ENCODE measurements around the gene C18orf63. TPM values are rescaled to one million over a fixed set of nuclear protein-coding genes. Genes with fewer than 3 reads are reported as not detected.

The C18orf63 gene
- total RNA-seq (not detected), polyA plus RNA-seq (ENCODE audit: insufficient read depth in 1 of 8, insufficient read length in 8 of 8, low replicate concordance in 1 of 8) (not detected)
- long read RNA-seq, donor 1: 0 reads
- long read RNA-seq, donor 2: 0 reads
- long read RNA-seq, donor 3: 0 reads
- long read RNA-seq, donor 4: 0 reads
- long read RNA-seq, donor 5: 0 reads
- long read RNA-seq, donor 6: 0 reads
- long read RNA-seq, donor 7: 0 reads
- long read RNA-seq, donor 8: 0 reads
- long read RNA-seq, donor 9: 0 reads
- long read RNA-seq, donor 10: 0 reads
- long read RNA-seq, donor 11: 0 reads

DNA sequence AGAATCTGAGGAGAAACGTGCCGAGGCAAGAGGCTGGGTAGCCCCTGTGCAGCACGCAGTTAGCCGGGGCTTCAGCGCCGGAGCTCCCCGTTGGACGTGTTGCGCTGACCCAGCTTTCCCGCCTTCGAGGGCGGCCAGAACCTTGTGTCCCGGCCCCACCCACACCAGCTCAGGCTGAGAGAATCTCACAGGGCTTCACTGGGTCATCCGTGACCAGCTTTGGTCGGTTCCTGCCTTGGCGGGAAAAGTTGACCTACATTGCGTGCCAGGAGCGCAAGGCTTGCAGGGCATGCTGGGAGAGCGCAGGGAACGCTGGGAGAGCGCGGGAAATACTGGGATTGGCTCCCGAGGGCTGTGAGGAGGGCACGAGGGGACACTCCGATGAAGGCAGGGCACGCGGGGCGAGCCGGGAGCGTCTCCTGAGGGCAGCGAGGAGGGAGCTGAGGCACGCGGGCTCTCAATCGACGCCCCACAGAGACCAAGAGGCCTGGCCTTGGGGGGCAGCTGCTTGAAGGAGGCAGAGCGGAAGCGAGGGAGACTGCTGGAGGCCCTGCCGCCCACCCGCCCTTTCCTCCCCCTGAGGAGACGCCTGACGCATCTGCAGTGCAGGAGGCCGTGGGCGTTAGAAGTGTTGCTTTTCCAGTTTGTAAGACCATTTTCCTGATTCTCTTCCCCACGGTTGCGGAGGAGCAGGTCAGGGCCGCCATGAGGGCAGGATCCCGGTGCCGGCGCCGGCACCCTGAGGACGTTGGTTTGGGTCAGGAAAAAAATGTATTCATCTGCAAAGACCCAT is at the start of gene C18orf63:
Gene C18orf63, plus strand, starts transcription at position 376 of the 793 bp plus-strand sequence. CDS start 2,027 bp downstream, outside the sequence.
- no peak for DNase-seq
- Histone ChIP-seq H3K36me3 (ENCODE audit: control insufficient read depth, insufficient read depth, low read length) (no peaks in the 10 kb centered on the region), H3K9me3 (replicated peaks; ENCODE audit: control insufficient read depth, low read depth, low read length) (no peaks in the 10 kb centered on the region), H3K4me3 (ENCODE audit: low read length) (no peak within 1 kb of the TSS), H3K27ac (ENCODE audit: low read length) (no peak within 1 kb of the TSS), H3K4me1 (ENCODE audit: control insufficient read depth, insufficient read depth, low read length) (no peaks in the 10 kb centered on the region), H3K27me3 (ENCODE audit: control insufficient read depth, insufficient read depth, low read length) (peaks cover 2% of the 10 kb centered on the region)
- WGBS (ENCODE audit: insufficient coverage): 93% methylated on average over 51 of the region's 51 CpGs

DNA sequence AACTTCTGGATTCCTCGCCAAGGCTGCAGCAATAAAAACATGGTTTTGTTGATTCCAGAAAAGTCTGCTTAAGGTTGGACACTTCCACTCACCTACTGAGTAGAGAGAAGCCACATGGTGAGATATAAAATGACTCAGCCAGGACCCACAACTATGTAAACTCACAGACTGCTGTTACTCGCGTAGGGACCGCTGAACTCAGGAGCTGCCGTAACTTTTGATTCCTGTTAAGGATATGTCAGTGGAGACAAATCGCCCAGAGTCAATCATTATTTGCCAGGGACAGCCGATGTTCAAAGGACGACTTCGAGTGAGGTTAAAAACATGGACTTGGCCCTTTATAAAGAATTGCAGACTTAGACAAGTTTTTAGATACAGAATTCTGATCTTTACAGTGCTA is 49.5 kb upstream of the C18orf63 start:
- Histone ChIP-seq H3K4me1 (ENCODE audit: control insufficient read depth, insufficient read depth, low read length) (no peaks in the 10 kb centered on the region), H3K36me3 (ENCODE audit: control insufficient read depth, insufficient read depth, low read length) (peaks cover 5% of the 10 kb centered on the region), H3K27me3 (ENCODE audit: control insufficient read depth, insufficient read depth, low read length) (no peaks in the 10 kb centered on the region), H3K27ac (ENCODE audit: low read length) (no peak overlapping the region), H3K9me3 (replicated peaks; ENCODE audit: control insufficient read depth, low read depth, low read length) (no peaks in the 10 kb centered on the region), H3K4me3 (ENCODE audit: low read length) (no peak overlapping the region)
- whole genome bisulfite sequencing (ENCODE audit: insufficient coverage): 75% methylated on average over 6 of the region's 9 CpGs
- DNase-seq: no peak

DNA sequence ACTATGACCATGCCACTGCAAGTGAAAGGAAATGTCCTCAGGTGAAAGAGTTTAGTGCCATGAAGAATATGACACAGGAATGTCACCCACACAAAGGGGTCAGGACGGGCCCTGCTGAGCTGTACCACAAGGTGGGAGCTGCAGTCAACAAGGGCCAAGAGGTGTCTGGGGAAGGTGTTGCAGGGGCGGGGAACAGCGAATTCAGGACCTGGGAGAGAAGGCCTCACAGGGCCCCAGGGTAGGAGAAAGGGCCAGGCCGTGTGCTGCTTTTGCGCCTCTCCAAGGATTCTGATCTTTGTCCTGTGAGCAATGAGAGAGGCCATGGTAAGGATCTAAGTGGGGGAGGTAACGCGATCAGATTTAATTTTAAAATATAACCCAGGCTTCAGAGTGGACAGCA is 47.5 kb upstream of the C18orf63 start:
- no peaks in the 10 kb centered on the region for H3K9me3 ChIP-seq (replicated peaks; ENCODE audit: control insufficient read depth, low read depth, low read length)
- H3K4me1 ChIP-seq (ENCODE audit: control insufficient read depth, insufficient read depth, low read length): no peaks in the 10 kb centered on the region
- H3K27me3 ChIP-seq (ENCODE audit: control insufficient read depth, insufficient read depth, low read length): no peaks in the 10 kb centered on the region
- H3K27ac ChIP-seq (ENCODE audit: low read length): no peak overlapping the region
- no peaks in the 10 kb centered on the region for H3K36me3 ChIP-seq (ENCODE audit: control insufficient read depth, insufficient read depth, low read length)
- no peak for DNase-seq
- 93% methylated on average over 4 of the region's 7 CpGs for WGBS (ENCODE audit: insufficient coverage)
- no peak overlapping the region for H3K4me3 ChIP-seq (ENCODE audit: low read length)

DNA sequence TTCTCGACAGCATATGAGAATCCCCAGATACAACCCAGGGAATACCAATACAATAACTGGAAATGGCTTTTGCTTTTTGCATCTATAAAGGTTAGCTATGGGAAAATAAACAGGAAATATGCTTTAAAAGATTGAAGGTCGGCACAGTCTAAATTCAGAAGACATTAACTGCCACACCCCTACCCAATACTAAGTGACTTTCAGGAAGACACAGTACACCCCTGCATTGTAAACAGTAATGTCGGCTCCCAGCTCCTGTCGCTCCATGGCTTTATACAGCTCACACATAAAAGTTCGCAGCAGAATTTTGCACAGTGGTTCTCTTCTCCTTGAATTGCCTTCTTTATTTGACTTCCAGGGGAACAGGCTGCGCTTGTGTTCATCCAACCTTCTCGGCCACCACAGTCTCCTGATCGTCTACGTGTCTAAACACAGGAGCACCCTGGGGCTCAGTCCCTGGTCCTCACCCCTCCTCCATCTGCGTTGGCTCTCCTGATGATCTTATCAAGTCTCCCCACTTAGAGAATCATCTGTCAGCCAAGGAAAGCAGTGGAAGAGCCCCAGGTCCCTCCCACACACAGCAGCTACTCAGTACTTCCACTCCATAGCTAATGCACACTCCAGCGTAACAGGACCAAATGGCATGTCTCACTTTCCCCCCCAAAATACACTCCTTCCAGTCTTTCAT is 46.6 kb upstream of the C18orf63 start:
- Histone ChIP-seq H3K36me3 (ENCODE audit: control insufficient read depth, insufficient read depth, low read length) (no peaks in the 10 kb centered on the region), H3K27ac (ENCODE audit: low read length) (no peak overlapping the region), H3K4me3 (ENCODE audit: low read length) (no peak overlapping the region), H3K27me3 (ENCODE audit: control insufficient read depth, insufficient read depth, low read length) (no peaks in the 10 kb centered on the region), H3K9me3 (replicated peaks; ENCODE audit: control insufficient read depth, low read depth, low read length) (no peaks in the 10 kb centered on the region), H3K4me1 (ENCODE audit: control insufficient read depth, insufficient read depth, low read length) (no peaks in the 10 kb centered on the region)
- DNase-seq: no peak
- 77% methylated on average over 10 of the region's 11 CpGs for WGBS (ENCODE audit: insufficient coverage)

DNA sequence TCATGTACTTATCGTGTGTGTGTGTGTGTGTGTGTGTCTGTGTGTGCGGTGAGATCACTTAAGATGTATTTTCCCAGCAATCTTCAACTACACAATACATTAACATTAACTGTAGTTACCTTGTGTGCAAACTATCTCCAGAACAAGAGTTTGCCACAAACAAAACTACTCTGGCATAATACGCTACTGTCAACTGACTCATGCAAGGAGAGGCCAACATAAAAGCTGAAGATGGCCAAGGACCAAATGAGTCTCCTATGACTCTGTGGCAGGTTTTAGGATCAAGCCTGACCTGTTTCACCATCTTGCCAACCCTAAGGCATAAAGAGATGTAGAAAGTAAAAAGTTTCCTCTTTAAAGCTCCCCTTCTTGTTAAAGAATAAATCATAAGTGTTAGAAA is 44.0 kb upstream of the C18orf63 start:
- no peak for DNase-seq
- no peaks in the 10 kb centered on the region for H3K27me3 ChIP-seq (ENCODE audit: control insufficient read depth, insufficient read depth, low read length)
- no peaks in the 10 kb centered on the region for H3K9me3 ChIP-seq (replicated peaks; ENCODE audit: control insufficient read depth, low read depth, low read length)
- WGBS (ENCODE audit: insufficient coverage): 100% methylated on average over 1 of the region's 3 CpGs
- H3K27ac ChIP-seq (ENCODE audit: low read length): no peak overlapping the region
- H3K36me3 ChIP-seq (ENCODE audit: control insufficient read depth, insufficient read depth, low read length): no peaks in the 10 kb centered on the region
- no peaks in the 10 kb centered on the region for H3K4me1 ChIP-seq (ENCODE audit: control insufficient read depth, insufficient read depth, low read length)
- no peak overlapping the region for H3K4me3 ChIP-seq (ENCODE audit: low read length)

DNA sequence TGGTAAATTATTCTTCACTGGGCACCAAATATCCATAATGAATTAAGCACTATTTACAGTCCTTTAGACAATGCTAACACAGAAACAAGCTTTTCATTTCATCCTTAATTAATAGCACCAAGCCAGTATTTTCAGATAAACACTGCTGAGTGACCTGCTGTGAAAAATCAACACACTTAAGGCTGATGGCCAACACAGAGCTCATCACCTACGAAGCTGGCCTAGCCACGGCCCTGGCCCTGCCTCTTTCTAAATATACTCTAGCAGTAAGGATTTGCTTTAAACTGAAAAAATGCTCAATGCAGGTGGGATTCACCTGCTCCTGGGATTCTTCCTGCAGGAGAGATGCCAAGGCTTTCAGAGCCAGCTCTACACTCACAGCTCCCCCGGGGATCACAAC is 42.2 kb upstream of the C18orf63 start:
- Histone ChIP-seq H3K9me3 (replicated peaks; ENCODE audit: control insufficient read depth, low read depth, low read length) (no peaks in the 10 kb centered on the region), H3K27ac (ENCODE audit: low read length) (no peak overlapping the region), H3K36me3 (ENCODE audit: control insufficient read depth, insufficient read depth, low read length) (no peaks in the 10 kb centered on the region), H3K4me1 (ENCODE audit: control insufficient read depth, insufficient read depth, low read length) (peaks cover 4% of the 10 kb centered on the region), H3K4me3 (ENCODE audit: low read length) (no peak overlapping the region), H3K27me3 (ENCODE audit: control insufficient read depth, insufficient read depth, low read length) (no peaks in the 10 kb centered on the region)
- no peak for DNase-seq
- WGBS (ENCODE audit: insufficient coverage): 69% methylated on average over 3 of the region's 3 CpGs

DNA sequence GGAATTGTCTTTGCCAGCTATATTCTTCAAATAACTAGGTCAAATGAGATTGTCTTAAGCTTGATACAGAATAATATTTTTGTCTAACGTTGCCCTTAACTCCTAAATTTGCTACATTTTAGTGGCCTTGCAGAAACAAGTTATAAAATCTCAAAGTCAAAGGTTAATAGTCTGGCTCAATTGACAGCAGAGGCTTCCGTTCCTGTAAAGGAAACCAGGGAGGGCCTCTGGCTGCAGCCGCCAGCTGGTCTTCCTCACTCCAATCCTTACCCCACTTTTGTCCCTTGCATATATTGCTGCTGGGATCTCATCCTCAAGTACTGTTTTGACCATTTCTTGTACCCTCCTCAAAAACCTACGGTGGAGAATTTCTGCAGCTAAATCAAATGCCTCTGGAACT is 40.9 kb upstream of the C18orf63 start:
- Histone ChIP-seq H3K9me3 (replicated peaks; ENCODE audit: control insufficient read depth, low read depth, low read length) (no peaks in the 10 kb centered on the region), H3K27ac (ENCODE audit: low read length) (no peak overlapping the region), H3K27me3 (ENCODE audit: control insufficient read depth, insufficient read depth, low read length) (no peaks in the 10 kb centered on the region), H3K4me1 (ENCODE audit: control insufficient read depth, insufficient read depth, low read length) (peaks cover 4% of the 10 kb centered on the region), H3K36me3 (ENCODE audit: control insufficient read depth, insufficient read depth, low read length) (no peaks in the 10 kb centered on the region), H3K4me3 (ENCODE audit: low read length) (no peak overlapping the region)
- WGBS (ENCODE audit: insufficient coverage): 70% methylated on average over 2 of the region's 4 CpGs
- DNase-seq: no peak

DNA sequence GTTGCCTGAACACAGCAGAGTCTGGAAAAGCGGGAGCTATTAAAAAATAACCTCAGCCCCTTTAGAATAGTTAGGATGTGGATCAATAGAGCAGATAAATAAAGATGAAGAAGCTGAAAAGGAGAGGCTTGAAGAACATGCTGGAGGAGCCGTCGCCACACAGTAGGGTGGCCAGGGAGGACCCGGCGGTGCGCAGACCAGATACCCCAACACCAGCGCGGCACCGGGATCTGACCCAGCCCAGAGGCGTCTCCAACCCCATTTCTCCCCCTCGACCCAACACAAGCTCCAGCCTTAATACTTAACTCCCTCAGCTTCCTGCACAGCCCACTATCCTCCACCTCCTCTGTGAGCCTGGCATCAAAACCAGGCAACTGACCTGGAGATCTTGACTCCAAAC is 39.9 kb upstream of the C18orf63 start:
- Histone ChIP-seq H3K27me3 (ENCODE audit: control insufficient read depth, insufficient read depth, low read length) (no peaks in the 10 kb centered on the region), H3K27ac (ENCODE audit: low read length) (no peak overlapping the region), H3K36me3 (ENCODE audit: control insufficient read depth, insufficient read depth, low read length) (no peaks in the 10 kb centered on the region), H3K4me3 (ENCODE audit: low read length) (no peak overlapping the region), H3K4me1 (ENCODE audit: control insufficient read depth, insufficient read depth, low read length) (peaks cover 5% of the 10 kb centered on the region), H3K9me3 (replicated peaks; ENCODE audit: control insufficient read depth, low read depth, low read length) (no peaks in the 10 kb centered on the region)
- no peak for DNase-seq
- WGBS (ENCODE audit: insufficient coverage): 91% methylated on average over 8 of the region's 11 CpGs

DNA sequence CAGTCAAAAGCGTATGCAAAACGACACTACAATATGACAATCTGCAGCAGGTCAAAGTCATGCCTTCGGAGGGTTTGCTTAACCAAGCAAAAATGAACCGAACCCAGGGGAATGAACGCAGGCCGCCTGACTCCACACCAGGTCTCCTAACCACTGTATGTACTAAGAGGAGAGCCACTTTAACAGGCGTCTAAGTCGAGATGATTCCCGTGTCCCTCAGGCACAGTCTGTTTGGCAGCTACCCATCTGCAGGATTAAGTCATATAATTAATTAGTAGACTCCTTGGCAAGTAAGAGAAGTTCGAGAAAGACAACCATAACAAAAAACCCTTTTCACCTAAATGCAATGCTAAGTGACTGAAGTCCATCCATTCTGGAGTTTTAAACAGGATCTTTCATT is 39.0 kb upstream of the C18orf63 start:
- DNase-seq: no peak
- no peak overlapping the region for H3K4me3 ChIP-seq (ENCODE audit: low read length)
- no peaks in the 10 kb centered on the region for H3K36me3 ChIP-seq (ENCODE audit: control insufficient read depth, insufficient read depth, low read length)
- H3K27me3 ChIP-seq (ENCODE audit: control insufficient read depth, insufficient read depth, low read length): no peaks in the 10 kb centered on the region
- 72% methylated on average over 3 of the region's 10 CpGs for WGBS (ENCODE audit: insufficient coverage)
- peaks cover 14% of the 10 kb centered on the region for H3K4me1 ChIP-seq (ENCODE audit: control insufficient read depth, insufficient read depth, low read length)
- no peak overlapping the region for H3K27ac ChIP-seq (ENCODE audit: low read length)
- H3K9me3 ChIP-seq (replicated peaks; ENCODE audit: control insufficient read depth, low read depth, low read length): no peaks in the 10 kb centered on the region

DNA sequence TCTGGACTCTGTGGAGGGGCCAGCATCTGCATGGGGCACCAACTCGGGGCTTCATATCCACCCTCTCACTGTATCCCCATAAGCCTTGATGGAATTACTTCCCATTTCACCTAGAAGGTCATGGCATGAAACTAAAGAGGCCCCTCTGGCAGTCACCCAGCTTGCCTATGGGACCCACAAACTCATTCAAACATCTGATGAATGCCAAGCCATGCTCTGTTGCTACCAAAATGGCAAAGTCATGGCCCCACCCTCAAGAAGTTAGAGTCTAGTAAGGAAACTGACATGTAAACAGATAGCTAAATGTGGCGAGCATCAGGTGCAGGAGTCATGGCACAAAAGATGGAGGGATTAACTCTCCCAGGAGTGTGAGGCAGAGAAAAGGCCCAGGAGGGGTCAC is 38.3 kb upstream of the C18orf63 start:
- no peak for DNase-seq
- H3K9me3 ChIP-seq (replicated peaks; ENCODE audit: control insufficient read depth, low read depth, low read length): no peaks in the 10 kb centered on the region
- H3K4me1 ChIP-seq (ENCODE audit: control insufficient read depth, insufficient read depth, low read length): peaks cover 21% of the 10 kb centered on the region
- 70% methylated on average over 2 of the region's 2 CpGs for WGBS (ENCODE audit: insufficient coverage)
- no peak overlapping the region for H3K4me3 ChIP-seq (ENCODE audit: low read length)
- H3K27ac ChIP-seq (ENCODE audit: low read length): no peak overlapping the region
- H3K36me3 ChIP-seq (ENCODE audit: control insufficient read depth, insufficient read depth, low read length): no peaks in the 10 kb centered on the region
- H3K27me3 ChIP-seq (ENCODE audit: control insufficient read depth, insufficient read depth, low read length): no peaks in the 10 kb centered on the region
